HEK293T (cell line): ENCODE measurements around the gene CLEC16A.

Experiments used
- FOXK2 ChIP-seq: fragments of 450-650 bp; IDR thresholded peaks from 2 replicates; pipeline ENCODE4 v1.6.1; 2016; ENCODE audit warnings: mild to moderate bottlenecking
- FOXM1 ChIP-seq: fragments of 450-650 bp; IDR thresholded peaks from 2 replicates; pipeline ENCODE4 v1.6.1; 2017; ENCODE audit warnings: mild to moderate bottlenecking, borderline replicate concordance
- HDGF ChIP-seq: fragments of 450-650 bp; IDR thresholded peaks from 2 replicates; pipeline ENCODE4 v1.6.1; 2017; ENCODE audit warnings: antibody characterized with exemption, borderline replicate concordance
- LEF1 ChIP-seq: fragments of 450-650 bp; IDR thresholded peaks from 2 replicates; pipeline ENCODE4 v1.6.1; 2017; ENCODE audit warnings: mild to moderate bottlenecking, borderline replicate concordance
- SP1 ChIP-seq: fragments of 450-650 bp; IDR thresholded peaks from 2 replicates; pipeline ENCODE4 v1.6.1; 2017
- ZNF384 ChIP-seq: fragments of 450-650 bp; IDR thresholded peaks from 2 replicates; pipeline ENCODE4 v1.6.1; 2016

GRCh38 chr16:11190588-11191560 is 246.5 kb downstream of the CLEC16A start:
- TF ChIP-seq SP1 (no peak), LEF1 (no peak), FOXM1 (no peak), FOXK2 (no peak), ZNF384 (no peak), HDGF (no peak)
